Lower leg skin (tissue), 3 donors: Measurements from ENCODE around the gene ARF6.
"Not testable (repeated sequence)": the region's sequence is repeated elsewhere in the genome, so short reads cannot be mapped to it uniquely, and the experiment has no call there.

Source experiments
- CTCF ChIP-seq, 3 donors: fragments of 450-650 bp; IDR thresholded peaks; one replicate each; pipeline ENCODE4 v1.5.1; 2016; ENCODE audit warnings: antibody characterized with exemption in 3 of 3, mild to moderate bottlenecking in 3 of 3, moderate library complexity in 2 of 3
- POLR2A ChIP-seq, 2 donors: fragments of 450-650 bp; IDR thresholded peaks; one replicate each; pipeline ENCODE4 v1.6.1; 2016 to 2017; ENCODE audit warnings: antibody characterized with exemption in 2 of 2, mild to moderate bottlenecking in 1 of 2, moderate library complexity in 1 of 2

- not testable (repeated sequence) for TF ChIP-seq CTCF, POLR2A (IDR thresholded peaks at IDR 0.05)
Measured at GRCh38 chr14:49896272-49896671, 3.4 kb downstream of the ARF6 start.
